Uterus (tissue), 4 donors: ENCODE data around the gene TGM2. TPM values are rescaled to one million over a fixed set of nuclear protein-coding genes. Genes with fewer than 3 reads are reported as not detected.

ENCODE experiments used
- DNase-seq, 2 donors: peaks; one replicate each; pipeline ENCODE4 v3.0.0-alpha.2; 2019 to 2020
- H3K27ac ChIP-seq, 2 donors: fragments of 200-600 bp; sonication (generic); 1 replicate in 1 of 2; 2 replicates in 1 of 2; pipeline ENCODE4 v1.5.1; 2016 to 2018
- H3K27me3 ChIP-seq, 2 donors: fragments of 200-600 bp; sonication (generic); one replicate each; pipeline ENCODE4 v1.5.1; 2018 to 2019; ENCODE audit warnings: control low read depth in 1 of 2
- H3K36me3 ChIP-seq, 2 donors: fragments of 200-600 bp; sonication (generic); one replicate each; pipeline ENCODE4 v1.5.1; 2019; ENCODE audit warnings: control low read depth in 1 of 2
- H3K4me1 ChIP-seq, 2 donors: fragments of 200-600 bp; sonication (generic); one replicate each; pipeline ENCODE4 v1.5.1; 2018 to 2019; ENCODE audit warnings: control low read depth in 1 of 2
- H3K4me3 ChIP-seq, 2 donors: fragments of 200-600 bp; sonication (generic); 1 replicate in 1 of 2; 2 replicates in 1 of 2; pipeline ENCODE4 v1.5.1; 2018 to 2019; ENCODE audit warnings: mild to moderate bottlenecking in 1 of 2
- H3K9me3 ChIP-seq, 2 donors: fragments of 200-600 bp; sonication (generic); one replicate each; pipeline ENCODE4 v1.5.1; 2019; ENCODE audit warnings: control low read depth in 1 of 2
- POLR2A ChIP-seq, 2 donors: fragments of 450-650 bp; IDR thresholded peaks; one replicate each; pipeline ENCODE4 v1.6.1; 2016; ENCODE audit warnings: antibody characterized with exemption in 2 of 2, mild to moderate bottlenecking in 1 of 2, moderate library complexity in 1 of 2
- intact Hi-C: fragments of 100-400 bp; cut with DNase I; formaldehyde crosslinking; loops from one replicate; pipeline ENCODE4 v1.15.1; 2023; ENCODE audit warnings: low total_unique reads
- total RNA-seq, 4 donors: library from RNA; depleted of rRNA in 3 of 4; stranded (reverse); fragments of >200 nt in 3 of 4; gene quantifications; one replicate each; pipeline versions ENCODE4 v1.1.0 to v1.2.4, GENCODE V29; 2014 to 2023
- TF ChIP-seq, protein P1 (sequence below), 4 experiments: fragments of 200-600 bp in 2 of 4; fragments of 450-650 bp in 2 of 4; sonication (generic) in 2 of 4; IDR thresholded peaks; one replicate each; pipeline ENCODE4 v1.5.1; 2016 to 2019; ENCODE audit warnings: antibody characterized with exemption in 4 of 4, mild to moderate bottlenecking in 2 of 4, moderate library complexity in 1 of 4
- donor health status: DM: yes; HTN: yes; CAD: no.

Gene TGM2
- total RNA-seq, 4 donors from 2014 or later: 136 to 639 (median 209) TPM

DNA sequence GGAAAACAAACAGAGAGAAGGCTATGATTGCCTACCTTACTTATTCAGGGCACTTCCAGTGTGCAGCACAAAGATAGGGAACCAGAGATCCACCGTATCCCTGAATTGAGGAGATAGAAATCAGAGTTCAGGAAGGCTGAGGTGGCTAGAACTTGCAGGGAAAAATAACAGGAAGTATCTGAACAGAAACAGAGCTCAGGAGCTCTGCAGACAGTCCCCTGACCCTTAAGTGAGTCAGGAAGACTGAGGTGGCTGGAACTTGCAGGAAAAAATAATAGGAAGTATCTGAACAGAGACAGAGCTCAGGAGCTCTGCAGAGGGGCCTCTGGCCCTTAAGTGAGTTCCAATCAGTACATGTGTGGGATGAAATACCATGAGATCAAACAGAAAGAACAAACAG, 66.1 kb downstream of the TGM2 start:
- intact Hi-C loops: no loop called here
- no peak for DNase-seq
- H3K27ac ChIP-seq: no peak overlapping the region

DNA sequence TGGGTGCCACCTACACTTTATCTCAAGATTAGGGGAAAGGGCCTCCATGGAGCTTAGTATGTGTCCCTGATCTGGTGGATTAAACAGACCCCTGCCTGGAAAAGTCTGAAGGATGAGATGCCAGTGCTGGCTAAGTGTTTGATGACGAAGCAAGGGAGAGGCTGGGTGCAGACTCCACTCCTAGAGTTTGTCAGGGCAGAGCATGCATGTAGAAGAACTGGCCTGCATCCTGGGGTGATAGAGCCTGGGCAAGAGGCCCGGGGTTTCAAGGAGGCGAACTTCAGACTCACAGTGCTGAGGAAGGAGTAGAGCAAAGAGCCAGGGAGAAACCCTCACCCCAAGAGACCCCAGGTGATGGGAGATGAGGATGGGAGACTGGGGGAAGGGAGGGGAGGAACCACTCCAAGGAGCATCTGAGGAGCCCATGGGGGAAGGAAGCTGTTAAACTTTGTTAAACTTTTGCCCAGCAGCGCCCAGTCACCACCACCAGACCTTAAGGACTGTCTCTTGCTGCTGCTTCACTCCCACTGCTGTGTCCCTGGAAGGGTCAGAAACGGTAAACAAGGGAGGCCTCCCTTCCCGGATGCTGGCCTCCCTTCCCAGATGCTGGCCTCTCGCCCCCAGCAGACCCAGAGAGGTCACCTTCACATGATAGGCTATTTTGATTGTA, 69.9 kb downstream of the TGM2 start:
- Histone ChIP-seq H3K4me1 (peaks cover 0 to 12% of the 10 kb centered on the region in 2 donors), H3K9me3 (no peaks in the 10 kb centered on the region), H3K27me3 (no peaks in the 10 kb centered on the region), H3K4me3 (no peak overlapping the region), H3K27ac (peak overlapping the region; percentile 57 to 65), H3K36me3 (no peaks in the 10 kb centered on the region)
- DNase-seq: no peak
- TF ChIP-seq, protein P1, sequence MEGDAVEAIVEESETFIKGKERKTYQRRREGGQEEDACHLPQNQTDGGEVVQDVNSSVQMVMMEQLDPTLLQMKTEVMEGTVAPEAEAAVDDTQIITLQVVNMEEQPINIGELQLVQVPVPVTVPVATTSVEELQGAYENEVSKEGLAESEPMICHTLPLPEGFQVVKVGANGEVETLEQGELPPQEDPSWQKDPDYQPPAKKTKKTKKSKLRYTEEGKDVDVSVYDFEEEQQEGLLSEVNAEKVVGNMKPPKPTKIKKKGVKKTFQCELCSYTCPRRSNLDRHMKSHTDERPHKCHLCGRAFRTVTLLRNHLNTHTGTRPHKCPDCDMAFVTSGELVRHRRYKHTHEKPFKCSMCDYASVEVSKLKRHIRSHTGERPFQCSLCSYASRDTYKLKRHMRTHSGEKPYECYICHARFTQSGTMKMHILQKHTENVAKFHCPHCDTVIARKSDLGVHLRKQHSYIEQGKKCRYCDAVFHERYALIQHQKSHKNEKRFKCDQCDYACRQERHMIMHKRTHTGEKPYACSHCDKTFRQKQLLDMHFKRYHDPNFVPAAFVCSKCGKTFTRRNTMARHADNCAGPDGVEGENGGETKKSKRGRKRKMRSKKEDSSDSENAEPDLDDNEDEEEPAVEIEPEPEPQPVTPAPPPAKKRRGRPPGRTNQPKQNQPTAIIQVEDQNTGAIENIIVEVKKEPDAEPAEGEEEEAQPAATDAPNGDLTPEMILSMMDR (IDR thresholded peaks at IDR 0.05): no peak
- TF ChIP-seq POLR2A (IDR thresholded peaks at IDR 0.05): no peak
- intact Hi-C loops: no loop called here

More for the DNA sequence above, 66.1 kb downstream of the TGM2 start:
- TF ChIP-seq, protein P1 (IDR thresholded peaks at IDR 0.05): no peak
- TF ChIP-seq POLR2A (IDR thresholded peaks at IDR 0.05): no peak
- no peaks in the 10 kb centered on the region for H3K27me3 ChIP-seq
- H3K4me3 ChIP-seq: no peak overlapping the region
- H3K9me3 ChIP-seq: no peaks in the 10 kb centered on the region
- H3K36me3 ChIP-seq: no peaks in the 10 kb centered on the region
- peaks cover 0 to 9% of the 10 kb centered on the region in 2 donors for H3K4me1 ChIP-seq

DNA sequence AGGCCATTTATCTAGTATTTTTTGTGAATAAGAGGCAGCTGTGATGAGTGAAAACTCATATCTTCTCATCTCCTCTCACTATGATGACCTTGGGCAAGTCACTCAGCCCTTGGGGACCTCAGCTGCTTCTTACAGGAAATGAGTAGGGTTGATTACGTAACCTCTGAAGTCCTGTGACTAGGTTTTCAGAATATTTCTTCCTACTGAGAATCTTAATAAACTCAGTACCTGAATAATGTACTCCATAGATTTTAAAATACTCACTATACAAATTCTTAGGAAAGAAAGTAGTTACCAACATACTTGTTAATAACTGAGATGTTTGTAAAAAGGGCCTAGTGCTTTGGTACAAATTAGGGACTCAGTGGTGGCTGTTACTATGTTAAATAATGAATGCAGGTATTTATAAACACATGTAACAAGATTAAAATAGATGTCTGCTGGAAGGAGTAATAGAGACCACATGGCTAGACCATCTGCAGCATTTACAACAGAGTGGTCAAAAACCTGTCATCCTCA, 70.6 kb downstream of the TGM2 start:
- Histone ChIP-seq H3K27me3 (no peaks in the 10 kb centered on the region), H3K36me3 (no peaks in the 10 kb centered on the region), H3K27ac (peak overlapping the region; percentile 57 to 65), H3K9me3 (no peaks in the 10 kb centered on the region), H3K4me3 (no peak overlapping the region), H3K4me1 (peaks cover 0 to 12% of the 10 kb centered on the region in 2 donors)
- intact Hi-C loops: no loop called here
- peak in 1 of 2 donors; percentile 57 for DNase-seq
- no peak for TF ChIP-seq POLR2A (IDR thresholded peaks at IDR 0.05)

DNA sequence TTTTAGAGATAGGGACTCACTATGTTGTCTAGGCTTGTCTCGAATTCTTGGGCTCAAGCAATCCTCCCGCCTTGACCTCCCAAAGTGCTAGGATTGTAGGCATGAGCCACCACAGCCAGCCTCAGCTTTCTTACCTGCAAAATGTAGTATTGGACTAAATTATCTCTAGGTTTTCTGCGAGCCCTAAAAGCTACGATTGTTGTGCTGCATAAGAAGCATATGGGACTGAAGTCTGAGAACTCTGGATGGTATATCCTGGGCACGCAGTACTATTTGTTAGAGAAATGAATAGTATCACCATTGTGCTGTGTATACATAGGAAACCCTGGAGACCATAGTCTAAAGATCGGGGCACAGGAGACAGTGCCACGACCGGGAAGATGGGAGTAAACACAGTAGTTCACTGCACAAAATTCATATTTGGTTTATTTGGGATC, 71.4 kb downstream of the TGM2 start:
- H3K27ac ChIP-seq: peak overlapping the region; percentile 57 to 65
- peaks cover 0 to 12% of the 10 kb centered on the region in 2 donors for H3K4me1 ChIP-seq
- TF ChIP-seq, protein P1 (IDR thresholded peaks at IDR 0.05): no peak
- TF ChIP-seq POLR2A (IDR thresholded peaks at IDR 0.05): no peak
- no peaks in the 10 kb centered on the region for H3K9me3 ChIP-seq
- intact Hi-C loops: no loop called here
- no peaks in the 10 kb centered on the region for H3K27me3 ChIP-seq
- no peak overlapping the region for H3K4me3 ChIP-seq
- no peaks in the 10 kb centered on the region for H3K36me3 ChIP-seq
- DNase-seq: no peak

DNA sequence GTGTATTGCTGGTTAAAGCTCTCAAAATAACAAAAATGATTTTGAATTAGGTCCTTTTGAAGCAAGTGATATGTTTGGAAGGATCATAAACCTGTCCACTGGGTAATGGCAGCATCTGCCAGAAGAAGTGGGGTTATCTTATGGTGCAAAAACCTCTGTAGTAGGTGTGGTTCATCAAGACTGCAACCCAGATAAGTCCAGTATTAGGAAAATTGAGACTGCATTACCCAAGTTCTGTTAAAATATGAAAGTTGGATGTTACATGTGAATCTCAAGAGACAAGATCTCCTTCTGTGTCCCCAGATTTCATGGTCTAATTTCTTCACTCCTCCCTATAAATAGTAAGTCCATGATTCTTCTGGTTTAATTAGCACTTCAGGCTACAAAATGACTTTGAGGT, 72.2 kb downstream of the TGM2 start:
- no peaks in the 10 kb centered on the region for H3K36me3 ChIP-seq
- H3K27me3 ChIP-seq: no peaks in the 10 kb centered on the region
- H3K4me3 ChIP-seq: no peak overlapping the region
- DNase-seq: no peak
- TF ChIP-seq POLR2A (IDR thresholded peaks at IDR 0.05): no peak
- TF ChIP-seq, protein P1 (IDR thresholded peaks at IDR 0.05): no peak
- peak overlapping the region; percentile 57 to 61 for H3K27ac ChIP-seq
- peaks cover 0 to 12% of the 10 kb centered on the region in 2 donors for H3K4me1 ChIP-seq
- H3K9me3 ChIP-seq: no peaks in the 10 kb centered on the region
- intact Hi-C loops: no loop called here
